Stimulated activated CD8-positive, alpha-beta memory T cell treated with anti-CD3 and anti-CD28 coated beads, Interleukin-7, amount 100 ng/mL, for 4 hours (primary cell): Measurements from ENCODE around the gene LEUTX.
"Not testable (repeated sequence)": the region's sequence is repeated elsewhere in the genome, so short reads cannot be mapped to it uniquely, and the experiment has no call there.

ENCODE experiments used
- DNase-seq, 2 donors: peaks; one replicate each; pipeline ENCODE4 v3.0.0-alpha.2; 2020; ENCODE audit warnings: low read depth in 2 of 2

The LEUTX gene

DNA sequence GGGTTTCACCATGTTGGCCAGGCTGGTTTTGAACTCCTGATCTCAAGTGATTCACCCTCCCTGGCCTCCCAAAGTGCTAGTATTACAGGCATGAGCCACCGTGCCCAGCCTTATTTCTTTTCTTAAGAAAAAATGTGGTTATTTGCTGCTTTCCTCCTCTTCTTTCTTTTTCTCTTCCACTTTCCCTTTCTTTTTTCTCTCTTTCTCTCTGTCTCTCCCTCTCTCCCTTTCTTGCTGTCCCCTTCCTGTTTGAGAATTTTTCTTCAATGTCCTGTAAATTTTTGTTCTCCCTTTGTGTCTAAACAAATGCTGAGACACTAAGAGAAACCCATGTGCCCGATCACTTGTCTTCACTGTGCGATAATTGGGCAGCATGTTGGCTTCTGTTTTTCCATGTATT is 2.2 kb downstream of the LEUTX start:
- no peak for DNase-seq

DNA sequence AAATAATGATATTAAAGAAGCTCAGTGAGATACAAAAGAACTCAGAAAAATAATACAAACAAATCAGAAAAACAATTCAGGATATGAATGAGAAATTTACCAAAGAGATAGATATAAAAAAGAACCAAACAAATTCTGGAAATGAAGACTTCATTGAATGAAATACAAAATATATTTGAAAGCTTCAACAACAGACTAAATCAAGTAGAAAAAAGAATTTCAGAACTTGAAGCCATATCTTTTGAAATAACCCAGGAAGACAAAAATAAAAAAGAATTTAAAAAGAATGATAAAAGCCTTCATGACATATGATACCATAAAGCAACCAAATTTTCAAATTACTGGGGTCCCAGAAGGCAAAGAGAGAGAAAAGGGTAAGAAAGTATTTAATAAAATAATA is 9.6 kb downstream of the LEUTX start:
- DNase-seq: no peak

DNA sequence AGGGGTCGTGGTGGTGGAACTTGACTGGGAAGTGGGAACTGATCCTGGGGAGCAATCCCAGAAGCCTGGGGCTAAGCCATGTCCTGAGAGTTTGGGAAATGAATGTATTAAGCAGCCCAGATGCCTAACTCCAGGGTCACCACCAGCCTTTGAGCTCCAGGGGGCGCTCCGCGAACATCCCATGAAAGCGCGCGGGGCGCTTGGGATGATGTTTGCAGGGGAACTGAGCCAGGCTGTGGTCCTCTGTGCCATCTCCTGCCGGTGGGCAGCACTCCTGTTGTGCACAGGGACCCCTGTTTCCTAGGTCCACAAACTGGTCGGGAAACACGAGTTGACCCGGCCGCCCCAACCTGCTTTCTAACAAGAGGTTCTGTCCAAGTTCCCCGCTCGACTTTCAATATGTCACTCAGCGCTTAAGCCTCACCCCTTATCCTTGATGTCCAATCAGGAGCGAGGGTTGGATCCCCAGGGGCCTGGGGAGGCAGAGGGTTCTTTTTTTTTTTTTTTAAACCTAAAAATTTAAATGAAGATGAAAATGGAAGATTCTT is 14.4 kb downstream of the LEUTX start:
- peak; percentile 49 to 54 for DNase-seq

DNA sequence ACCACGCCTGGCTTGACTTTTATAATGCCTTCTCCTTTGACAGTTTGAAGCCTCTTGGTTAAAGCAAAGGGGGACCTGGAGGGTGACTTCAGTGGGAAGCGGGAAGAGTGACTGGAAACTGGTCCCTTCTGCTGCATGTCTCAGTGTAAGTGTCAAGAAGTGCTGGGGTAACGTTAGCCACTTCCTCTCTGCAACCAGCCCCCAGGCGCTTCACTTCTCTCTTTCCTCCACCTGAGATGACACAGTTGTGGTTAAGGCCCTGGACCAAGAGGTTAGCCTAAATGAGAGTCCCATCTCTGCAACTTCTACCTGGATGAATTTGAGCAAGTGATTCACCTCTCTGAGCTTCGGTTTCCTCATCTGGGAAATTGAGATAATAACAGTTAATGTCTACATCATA is 16.3 kb downstream of the LEUTX start:
- DNase-seq: no peak

DNA sequence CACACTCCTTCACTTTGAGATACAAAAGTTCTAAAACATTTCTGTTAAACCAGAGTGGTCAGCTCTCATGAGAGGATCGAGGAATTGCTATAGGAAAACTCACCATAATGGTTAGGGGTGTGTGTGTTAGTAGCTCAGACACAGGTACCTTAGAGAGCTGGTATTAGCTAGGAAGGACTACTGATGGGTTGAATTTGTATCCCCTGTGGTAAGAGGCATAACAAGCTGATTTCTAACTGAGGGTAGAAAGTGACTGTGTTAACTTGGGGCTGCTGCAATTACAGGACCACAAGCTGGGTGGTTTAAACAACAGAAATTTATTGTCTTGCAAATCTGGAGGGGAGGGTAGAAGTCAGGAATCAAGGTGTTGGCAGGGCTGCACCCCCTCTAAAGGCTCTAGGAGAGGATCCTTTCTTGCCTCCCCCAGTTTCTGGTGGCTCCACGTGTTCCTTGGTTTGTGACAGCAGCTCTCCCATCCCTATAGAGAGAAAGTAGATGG is 17.4 kb downstream of the LEUTX start:
- no peak for DNase-seq

DNA sequence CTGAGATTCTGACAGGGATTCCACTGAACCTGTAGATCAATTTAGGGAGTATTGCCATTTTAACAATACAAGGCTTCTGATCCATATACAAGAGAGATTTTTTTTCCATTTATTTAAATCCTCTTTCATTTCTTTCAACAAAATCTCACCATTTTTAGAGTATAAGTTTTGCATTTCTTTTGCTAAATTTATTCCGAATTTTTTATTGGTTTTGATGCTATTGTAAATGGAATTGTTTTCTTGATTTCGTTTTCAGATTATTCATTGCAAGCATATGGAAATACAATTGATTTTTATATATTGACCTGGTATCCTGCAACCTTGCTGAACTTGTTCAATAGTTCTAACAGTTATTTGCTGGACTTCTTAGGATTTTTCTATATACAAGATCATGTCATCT is 18.4 kb downstream of the LEUTX start:
- no peak for DNase-seq

DNA sequence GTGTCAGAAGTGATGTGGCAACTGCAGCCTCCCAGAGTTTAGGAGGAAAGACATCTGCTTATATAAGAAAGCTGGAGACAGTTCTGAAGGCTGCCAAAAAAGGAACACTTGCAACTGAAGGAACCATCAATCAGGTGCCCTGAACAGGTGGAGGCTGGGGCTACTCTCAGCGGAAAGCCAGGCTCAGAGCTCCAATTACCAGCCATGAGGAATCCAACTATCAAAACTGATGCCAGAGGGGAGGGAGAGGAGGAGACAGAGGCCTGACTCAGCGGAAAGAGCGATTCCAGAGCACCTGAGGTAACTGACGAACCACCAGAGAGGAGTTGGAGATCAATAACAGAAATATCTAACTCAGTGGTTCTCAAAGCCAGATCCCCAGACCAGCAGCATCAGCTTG is 24.3 kb downstream of the LEUTX start:
- no peak for DNase-seq

DNA sequence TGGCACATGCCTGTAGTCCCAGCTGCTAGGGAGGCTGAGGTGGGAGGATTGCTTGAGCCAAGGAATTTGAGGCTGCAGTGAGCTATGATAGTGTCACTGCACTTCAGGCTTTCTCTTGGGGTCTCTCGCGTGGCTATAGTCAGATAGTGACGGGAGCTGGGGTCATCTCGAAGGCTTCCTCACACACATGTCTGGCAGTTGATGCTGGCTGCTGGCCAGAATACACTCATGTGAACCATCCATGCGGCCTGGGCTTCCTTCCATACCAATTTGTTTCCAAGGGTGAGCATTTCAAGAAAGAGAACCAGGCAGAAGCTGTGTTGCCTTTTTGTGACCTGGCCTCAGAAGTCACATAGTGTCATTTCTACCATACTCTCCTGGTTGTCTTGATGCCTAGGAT is 26.4 kb downstream of the LEUTX start:
- DNase-seq: no peak

DNA sequence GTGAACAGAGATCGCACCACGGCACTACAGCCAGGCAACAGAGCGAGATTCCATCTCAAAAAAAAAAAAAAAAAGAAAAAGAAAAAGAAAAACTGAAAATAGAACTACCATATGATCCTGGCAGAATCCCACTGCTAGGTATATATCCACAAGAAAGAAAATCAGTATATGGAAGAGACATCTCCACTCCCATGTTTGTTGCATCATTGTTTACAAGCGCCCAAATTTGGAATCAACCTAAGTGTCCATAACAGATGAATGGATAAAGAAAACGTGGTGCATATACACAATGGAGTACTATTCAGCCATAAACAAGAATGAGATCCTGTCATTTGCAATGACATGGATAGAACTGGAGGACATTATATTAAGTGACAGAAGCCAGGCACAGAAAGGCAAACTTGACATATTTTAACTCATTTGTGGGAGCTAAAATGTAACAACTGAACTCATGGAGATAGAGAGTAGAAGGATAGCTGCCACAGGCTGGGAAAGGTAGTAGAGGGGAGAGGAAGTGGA is 29.3 kb downstream of the LEUTX start:
- DNase-seq: no peak

DNA sequence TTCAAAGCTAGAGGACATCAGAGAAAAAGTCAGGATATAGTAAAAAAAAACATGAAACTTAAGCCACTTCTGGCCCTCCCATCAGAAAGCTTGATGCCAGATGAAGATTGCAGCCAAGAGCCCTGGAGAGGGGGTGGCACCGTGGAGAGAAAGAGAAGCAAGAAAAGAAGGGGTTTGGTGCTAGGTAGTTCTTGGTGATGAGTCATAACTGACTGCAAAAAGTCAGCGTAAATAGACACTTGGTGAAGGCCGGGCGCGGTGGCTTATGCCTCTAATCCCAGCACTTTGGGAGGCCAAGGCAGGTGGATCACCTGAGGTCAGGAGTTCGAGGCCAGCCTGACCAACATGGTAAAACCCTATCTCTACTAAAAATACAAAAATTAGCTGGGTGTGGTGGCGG is 30.0 kb downstream of the LEUTX start:
- DNase-seq: not testable (repeated sequence)

DNA sequence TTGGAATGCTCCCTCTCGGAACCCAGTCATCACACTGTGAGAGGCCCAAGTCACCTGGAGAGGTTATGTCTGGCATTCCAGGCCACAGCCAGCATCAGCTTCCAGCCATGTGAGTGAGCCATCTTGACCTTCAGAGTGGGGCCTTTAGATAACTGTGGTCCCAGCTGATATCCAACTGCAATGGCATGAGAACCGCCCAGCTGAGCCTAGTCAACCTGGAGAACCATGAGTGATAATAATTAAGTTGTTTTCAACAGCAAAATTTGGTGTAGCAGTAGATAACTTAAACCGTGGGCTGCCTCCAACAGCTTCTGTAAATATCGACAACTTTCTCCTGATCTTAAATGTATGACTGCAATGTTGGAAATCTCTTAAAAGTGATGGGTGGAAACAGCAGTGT is 30.7 kb downstream of the LEUTX start:
- DNase-seq: no peak

DNA sequence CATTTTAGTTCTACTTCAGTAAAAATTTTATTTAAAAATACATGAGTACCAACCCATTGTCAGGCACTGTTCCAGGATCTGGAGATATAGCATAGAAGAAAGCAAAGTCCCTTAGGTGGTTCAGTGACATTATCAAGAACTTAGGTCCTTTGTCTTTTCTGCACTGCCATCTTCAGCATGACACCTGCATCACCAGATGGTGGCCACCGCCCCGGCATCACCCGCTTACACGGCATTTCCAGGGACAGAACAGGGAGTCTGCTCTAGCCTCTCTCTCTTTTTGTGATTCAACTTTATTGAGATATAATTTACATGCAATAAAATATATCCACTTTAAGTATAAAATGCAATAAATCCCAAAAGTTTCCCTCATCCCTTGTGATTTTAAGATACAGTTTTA is 31.8 kb downstream of the LEUTX start:
- DNase-seq: no peak

DNA sequence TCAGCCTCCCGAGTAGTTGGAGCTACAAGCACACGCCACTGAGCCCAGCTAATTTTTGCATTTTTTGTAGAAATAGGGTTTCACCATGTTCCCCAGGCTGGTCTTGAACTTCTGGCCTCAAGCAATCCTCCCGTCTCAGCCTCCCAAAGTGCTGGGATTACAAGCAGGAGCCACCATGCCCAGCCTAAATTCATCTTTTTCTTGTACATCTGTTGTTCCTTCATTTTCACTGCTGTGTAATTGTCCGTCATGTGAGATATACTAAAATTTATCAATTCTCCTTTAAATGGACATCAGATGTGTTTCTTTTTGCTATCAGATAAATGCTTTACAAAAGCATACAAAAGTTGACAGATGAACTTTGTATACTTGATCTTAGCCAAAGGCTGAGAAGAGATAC is 32.4 kb downstream of the LEUTX start:
- no peak for DNase-seq

DNA sequence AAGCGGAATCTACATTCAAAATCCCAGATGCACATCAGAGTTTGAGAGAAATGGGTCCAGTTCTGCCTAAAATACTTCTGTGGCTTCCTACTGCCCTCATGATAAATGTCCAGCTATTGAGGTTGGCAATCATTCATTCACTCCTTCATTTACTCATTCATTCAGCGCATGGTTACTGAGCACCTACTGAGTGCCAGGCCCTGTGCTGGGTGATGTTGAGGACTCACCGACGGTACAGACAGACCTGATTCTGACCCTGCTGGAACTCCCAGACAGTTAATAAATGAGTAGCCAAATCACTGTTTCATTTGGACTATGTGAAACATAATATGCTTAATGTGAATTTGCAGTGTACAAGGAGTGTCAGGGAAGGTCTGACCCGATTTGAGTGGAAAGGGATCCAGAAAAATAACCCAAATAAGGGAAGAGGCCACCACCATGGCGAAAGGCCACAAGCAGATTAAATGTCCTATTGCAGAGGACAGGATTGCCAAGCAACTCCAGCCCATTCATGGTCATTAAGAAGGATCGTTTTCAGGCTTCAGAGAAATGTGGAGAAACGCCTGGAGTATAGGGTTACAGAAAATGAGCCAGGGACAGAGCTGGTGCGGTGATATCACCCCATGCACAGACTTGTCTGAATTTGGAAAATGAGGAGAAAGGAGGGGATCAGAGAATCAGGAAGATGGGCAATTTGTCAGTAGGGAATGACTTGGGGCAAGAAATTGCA is 34.8 kb downstream of the LEUTX start:
- DNase-seq: no peak

DNA sequence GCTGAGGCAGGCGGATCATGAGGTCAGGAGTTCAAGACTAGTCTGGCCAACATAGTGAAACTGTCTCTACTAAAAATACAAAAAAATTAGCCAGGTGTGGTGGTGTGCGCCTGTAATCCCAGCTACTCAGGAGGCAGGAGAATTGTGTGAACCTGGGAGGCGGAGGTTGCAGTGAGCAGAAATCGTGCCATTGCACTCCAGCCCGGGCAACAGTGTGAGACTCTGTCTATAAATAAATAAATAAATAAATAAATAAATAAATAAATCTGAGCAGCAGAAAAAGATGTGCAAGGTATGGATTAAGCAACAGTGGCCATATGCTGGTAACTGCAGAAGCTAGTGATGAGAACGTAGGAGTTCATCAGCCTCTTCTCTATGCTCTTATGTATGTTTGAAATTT is 35.5 kb downstream of the LEUTX start:
- not testable (repeated sequence) for DNase-seq

DNA sequence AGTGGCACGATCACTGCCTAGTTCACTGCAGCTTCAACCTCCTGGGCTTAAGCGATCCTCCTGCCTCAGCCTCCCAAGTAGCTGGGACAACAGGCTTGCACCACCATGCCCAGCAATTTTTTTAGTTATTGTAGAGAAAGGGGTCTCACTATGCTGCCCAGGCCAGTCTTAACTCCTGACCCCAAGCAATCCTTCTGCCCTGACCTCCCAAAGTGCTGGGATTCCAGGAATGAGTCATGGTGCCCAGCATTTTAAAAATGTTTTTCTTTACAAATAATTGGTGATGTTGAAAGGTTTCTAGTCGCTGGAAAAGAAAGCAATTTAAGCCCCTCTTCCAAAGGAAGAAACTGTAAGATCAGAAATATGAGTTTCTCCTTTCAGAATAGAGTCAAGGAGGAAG is 35.9 kb downstream of the LEUTX start:
- no peak for DNase-seq

DNA sequence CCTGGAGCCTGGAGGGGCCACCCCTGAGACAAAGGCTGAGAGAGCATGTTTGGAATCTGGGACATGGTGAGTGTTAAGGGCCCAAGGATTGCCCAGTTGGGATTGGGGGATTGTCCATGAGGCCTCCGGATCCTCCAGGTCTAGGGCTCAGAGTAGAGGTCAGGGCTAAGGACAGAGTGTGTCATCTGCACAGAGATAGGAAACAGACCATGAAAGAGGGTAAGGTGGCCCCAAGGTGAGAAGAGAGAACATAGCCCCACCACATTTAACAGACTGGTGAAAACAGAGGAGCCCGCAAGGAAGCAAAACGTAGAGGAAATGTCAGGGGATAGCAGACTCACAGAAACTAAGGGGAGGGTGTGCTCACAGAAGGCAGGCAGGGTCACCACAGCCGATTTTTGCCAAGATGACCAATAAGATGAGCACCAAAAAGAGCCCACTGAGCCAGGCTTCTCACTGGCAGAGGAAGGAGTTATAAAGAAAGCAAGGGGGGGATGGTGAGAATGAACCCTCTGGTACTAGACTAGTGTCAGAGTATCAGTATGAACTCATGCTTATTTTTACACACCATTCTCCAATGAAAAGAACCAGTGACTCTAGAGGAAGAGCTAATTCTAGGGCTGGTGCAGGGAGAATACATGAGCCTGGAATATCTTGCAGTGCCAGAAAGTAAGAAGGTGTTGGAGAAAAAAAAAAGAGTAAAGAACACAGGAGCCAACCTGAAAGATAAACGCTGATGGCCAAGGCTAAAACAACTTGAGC is 37.8 kb downstream of the LEUTX start:
- DNase-seq: no peak

DNA sequence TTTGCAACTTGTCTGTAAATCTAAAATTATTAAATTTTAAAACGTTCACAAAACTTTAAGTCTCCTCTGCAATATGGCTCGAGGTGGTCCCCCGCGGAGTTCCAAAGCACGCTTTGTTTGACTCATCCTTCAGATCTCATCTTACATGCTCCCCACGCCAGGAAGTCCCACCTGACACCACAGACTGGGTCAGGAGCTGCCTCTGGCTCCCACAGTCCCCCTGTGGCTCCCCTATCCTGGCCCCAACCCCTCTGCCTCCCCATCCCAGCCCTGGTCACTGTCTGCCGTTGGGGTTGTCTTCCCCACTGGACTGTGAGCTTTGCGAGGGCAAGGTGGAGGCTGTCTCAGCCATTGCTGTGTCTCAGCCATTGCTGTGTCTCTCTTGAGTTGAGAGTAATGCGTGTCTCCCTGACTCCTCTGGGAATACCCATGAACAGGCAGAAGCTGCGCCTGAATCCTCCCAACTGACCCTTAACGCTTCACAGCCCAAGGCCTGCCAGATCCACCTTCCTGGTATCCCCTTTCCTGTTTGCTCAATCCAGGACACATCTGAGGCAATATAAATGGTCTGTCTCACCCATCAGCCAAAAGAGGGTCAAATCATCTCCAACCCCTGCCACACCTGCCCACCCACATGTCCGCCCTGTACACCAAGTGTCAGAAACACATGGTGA is 39.4 kb downstream of the LEUTX start:
- DNase-seq: no peak

DNA sequence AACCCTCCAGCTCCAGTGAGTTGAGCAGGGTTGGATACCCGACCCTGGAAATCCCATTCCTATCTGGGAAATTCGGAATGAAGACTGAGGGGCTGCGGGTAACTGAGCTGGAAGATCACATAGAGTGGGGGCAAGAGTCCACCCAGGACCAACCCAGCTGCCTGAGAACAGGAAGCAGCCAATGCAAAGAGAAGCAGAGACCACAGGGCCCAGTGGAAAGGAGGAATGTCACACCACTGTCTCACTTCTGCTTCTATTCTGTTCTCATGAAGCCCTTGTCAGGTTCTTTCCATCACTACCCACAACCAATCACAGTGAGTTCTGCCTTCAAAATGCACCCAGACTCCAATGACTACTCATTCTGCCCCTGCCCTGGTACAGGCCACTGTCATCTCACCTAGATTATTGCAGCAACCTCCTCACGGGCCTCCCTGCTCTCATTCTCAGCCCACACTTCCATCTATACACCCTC is 40.0 kb downstream of the LEUTX start:
- no peak for DNase-seq

DNA sequence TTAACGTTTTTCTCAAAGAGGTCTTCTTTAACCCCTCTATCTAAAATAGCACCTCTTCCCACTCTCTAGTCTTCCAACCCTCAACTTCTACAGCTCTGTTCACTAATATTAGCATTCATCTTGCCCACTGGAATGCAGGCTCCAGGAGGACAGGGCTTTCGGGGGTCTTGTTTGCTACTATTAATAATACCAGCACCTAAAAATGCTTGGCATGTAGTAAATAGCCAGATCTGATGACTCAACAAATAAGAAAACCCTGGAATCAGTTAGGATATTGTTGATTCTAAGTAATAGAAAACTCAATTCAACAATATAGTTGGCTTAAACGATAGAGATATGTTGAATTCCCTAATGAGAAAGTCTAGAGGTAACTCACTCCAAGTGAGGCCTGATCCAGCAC is 41.1 kb downstream of the LEUTX start:
- DNase-seq: no peak

DNA sequence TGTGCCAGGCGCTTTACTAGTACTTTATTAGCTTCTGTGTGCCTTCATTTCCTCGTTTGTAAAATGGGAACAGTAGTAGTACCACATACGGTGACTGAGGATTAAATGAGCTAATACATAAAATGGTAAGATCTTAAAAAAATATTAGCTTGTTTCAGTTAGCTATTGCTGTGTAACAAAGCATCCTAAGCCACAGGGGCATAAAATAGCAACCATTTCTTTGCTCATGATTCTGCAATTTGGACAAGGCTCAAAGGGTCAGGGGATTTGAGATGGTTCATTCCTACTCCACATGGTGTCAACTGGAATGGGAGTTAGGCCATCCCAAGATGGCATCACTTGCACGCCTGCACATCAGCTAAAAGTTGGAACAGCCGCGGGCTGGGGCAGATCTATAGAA is 42.0 kb downstream of the LEUTX start:
- DNase-seq: no peak

DNA sequence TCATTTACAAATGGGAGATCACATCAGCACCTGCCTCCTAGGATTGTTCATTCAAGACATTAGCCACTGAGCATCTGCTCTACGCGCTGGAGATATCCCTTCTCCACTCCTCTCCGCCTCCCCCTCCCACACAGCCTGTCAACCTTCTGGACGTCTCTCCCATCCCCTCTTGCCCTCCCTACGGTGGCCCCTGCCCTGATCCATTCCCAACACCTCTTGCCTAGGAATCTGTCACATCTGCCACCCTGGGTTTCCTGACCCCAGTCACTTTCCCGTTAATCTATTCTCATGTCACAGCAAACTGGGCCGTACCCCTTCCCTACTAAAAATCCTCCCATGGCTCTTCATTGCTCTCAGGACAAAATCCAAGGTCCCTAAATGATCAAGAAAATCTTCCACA is 45.0 kb downstream of the LEUTX start:
- no peak for DNase-seq
